Thoracic aorta (tissue), 2 donors: ENCODE results near the gene GATA1. TPM values are rescaled to one million over a fixed set of nuclear protein-coding genes. Genes with fewer than 3 reads are reported as not detected.
"Not testable (repeated sequence)": the region's sequence is repeated elsewhere in the genome, so short reads cannot be mapped to it uniquely, and the experiment has no call there.

Source experiments
- ATAC-seq: fragments of 150-250 bp; one replicate; pipeline ENCODE4 v1.8.0; 2017; ENCODE audit warnings: low read depth; ENCODE audit not compliant: insufficient number of reproducible peaks, low FRiP score
- DNase-seq: peaks from one replicate; pipeline ENCODE4 v3.0.0-alpha.2; 2020; ENCODE audit warnings: low spot score
- H3K27ac ChIP-seq, 2 donors: fragments of 200-600 bp; sonication (generic); 1 replicate in 1 of 2; 2 replicates in 1 of 2; pipeline ENCODE4 v1.5.1; 2016; ENCODE audit warnings: mild to moderate bottlenecking in 2 of 2, moderate library complexity in 2 of 2
- H3K27me3 ChIP-seq: fragments of 200-600 bp; sonication (generic); replicated peaks from 2 replicates; pipeline ENCODE4 v1.6.0; 2016; ENCODE audit warnings: mild to moderate bottlenecking; ENCODE audit not compliant: insufficient read depth
- H3K36me3 ChIP-seq: fragments of 200-600 bp; sonication (generic); one replicate; pipeline ENCODE4 v1.5.1; 2016
- H3K4me1 ChIP-seq, 2 donors: fragments of 200-600 bp; sonication (generic); 1 replicate in 1 of 2; 2 replicates in 1 of 2; pipeline versions ENCODE4 v1.5.1 to v1.6.0; 2016; ENCODE audit warnings: low read depth in 2 of 2, mild to moderate bottlenecking in 1 of 2; ENCODE audit not compliant: control insufficient read depth in 1 of 2
- H3K4me3 ChIP-seq: fragments of 200-600 bp; sonication (generic); 2 replicates; pipeline ENCODE4 v1.5.1; 2016; ENCODE audit warnings: mild to moderate bottlenecking
- H3K9me3 ChIP-seq: fragments of 200-600 bp; sonication (generic); 2 replicates; pipeline ENCODE4 v1.5.1; 2016
- total RNA-seq, 2 donors: library from RNA; depleted of rRNA; stranded (reverse); fragments of >200 nt; gene quantifications; one replicate each; pipeline versions ENCODE4 v1.1.0 to v1.2.3, GENCODE V29; 2016
- TF ChIP-seq, protein P1 (sequence below): fragments of 200-600 bp; sonication (generic); IDR thresholded peaks from one replicate; pipeline ENCODE4 v1.5.1; 2019; ENCODE audit warnings: antibody characterized with exemption

Gene GATA1
- total RNA-seq, 2 donors from 2014 or later, result 1.4 TPM; not detected in 1

DNA sequence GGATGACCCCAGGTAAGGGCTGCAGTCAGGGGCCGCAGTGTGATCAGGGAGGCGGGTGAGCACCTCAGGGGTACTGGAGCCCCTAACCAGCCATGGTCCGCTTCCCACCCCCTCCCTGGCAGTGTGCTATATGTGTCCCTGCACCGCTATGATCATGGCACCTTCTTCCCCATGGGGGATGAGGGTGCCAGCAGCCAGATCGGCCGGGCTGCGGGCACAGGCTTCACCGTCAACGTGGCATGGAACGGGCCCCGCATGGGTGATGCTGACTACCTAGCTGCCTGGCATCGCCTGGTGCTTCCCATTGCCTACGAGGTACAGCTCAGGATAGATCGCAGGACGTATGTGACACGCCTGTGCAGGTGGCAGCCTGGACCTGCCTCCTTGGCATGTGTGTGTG is 31.7 kb downstream of the GATA1 start:
- no peak for ATAC-seq
- H3K27ac ChIP-seq, result no peak overlapping the region
- TF ChIP-seq, protein P1, sequence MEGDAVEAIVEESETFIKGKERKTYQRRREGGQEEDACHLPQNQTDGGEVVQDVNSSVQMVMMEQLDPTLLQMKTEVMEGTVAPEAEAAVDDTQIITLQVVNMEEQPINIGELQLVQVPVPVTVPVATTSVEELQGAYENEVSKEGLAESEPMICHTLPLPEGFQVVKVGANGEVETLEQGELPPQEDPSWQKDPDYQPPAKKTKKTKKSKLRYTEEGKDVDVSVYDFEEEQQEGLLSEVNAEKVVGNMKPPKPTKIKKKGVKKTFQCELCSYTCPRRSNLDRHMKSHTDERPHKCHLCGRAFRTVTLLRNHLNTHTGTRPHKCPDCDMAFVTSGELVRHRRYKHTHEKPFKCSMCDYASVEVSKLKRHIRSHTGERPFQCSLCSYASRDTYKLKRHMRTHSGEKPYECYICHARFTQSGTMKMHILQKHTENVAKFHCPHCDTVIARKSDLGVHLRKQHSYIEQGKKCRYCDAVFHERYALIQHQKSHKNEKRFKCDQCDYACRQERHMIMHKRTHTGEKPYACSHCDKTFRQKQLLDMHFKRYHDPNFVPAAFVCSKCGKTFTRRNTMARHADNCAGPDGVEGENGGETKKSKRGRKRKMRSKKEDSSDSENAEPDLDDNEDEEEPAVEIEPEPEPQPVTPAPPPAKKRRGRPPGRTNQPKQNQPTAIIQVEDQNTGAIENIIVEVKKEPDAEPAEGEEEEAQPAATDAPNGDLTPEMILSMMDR, result no peak
- no peak for DNase-seq
- H3K4me3 ChIP-seq, result no peak overlapping the region
- no peaks in the 10 kb centered on the region for H3K27me3 ChIP-seq
- peaks cover 7% of the 10 kb centered on the region for H3K36me3 ChIP-seq
- H3K4me1 ChIP-seq, result no peaks in the 10 kb centered on the region
- H3K9me3 ChIP-seq, result no peaks in the 10 kb centered on the region

DNA sequence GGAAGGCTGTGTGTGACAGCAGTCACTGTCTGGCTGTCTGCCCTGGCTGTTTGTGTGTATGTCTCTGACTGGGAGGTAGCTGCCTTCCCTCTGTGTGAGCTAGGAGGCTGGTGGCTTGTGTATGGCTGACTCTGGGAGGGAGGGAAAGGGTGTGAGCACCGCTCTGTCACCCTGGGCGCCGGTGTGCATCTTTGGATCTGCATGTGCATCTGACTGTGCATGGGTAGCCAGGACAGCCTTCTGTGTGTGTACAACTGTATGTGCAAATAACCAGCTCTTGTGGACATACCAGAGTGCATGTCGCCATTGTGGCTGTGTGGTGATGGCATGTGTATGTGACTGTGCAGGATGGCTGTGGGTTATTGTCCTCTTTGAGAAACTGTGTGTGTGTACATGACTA is 32.5 kb downstream of the GATA1 start:
- Histone ChIP-seq H3K4me1 (no peaks in the 10 kb centered on the region), H3K27ac (no peak overlapping the region), H3K27me3 (no peaks in the 10 kb centered on the region), H3K36me3 (peaks cover 7% of the 10 kb centered on the region), H3K4me3 (no peak overlapping the region), H3K9me3 (no peaks in the 10 kb centered on the region)
- ATAC-seq (no peak), DNase-seq (no peak)
- TF ChIP-seq, protein P1, result no peak

DNA sequence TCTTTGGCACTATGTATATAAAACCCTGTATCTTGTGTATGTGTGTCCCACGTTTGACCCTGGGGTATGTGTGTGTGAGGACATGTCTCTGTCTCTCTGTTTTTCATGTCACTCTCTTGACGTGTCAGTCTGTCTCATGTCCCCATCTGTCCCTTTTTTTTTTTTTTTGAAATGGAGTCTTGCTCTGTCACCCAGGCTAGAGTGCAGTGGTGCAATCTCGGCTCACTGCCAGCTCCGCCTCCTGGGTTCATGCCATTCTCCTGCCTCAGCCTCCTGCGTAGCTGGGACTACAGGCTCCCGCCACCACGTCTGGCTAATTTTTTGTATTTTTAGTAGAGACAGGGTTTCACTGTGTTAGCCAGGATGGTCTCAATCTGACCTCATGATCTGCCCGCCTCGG is 33.0 kb downstream of the GATA1 start:
- not testable (repeated sequence) for H3K4me3 ChIP-seq, DNase-seq, H3K4me1 ChIP-seq, H3K36me3 ChIP-seq, H3K9me3 ChIP-seq, H3K27ac ChIP-seq, ATAC-seq, H3K27me3 ChIP-seq

DNA sequence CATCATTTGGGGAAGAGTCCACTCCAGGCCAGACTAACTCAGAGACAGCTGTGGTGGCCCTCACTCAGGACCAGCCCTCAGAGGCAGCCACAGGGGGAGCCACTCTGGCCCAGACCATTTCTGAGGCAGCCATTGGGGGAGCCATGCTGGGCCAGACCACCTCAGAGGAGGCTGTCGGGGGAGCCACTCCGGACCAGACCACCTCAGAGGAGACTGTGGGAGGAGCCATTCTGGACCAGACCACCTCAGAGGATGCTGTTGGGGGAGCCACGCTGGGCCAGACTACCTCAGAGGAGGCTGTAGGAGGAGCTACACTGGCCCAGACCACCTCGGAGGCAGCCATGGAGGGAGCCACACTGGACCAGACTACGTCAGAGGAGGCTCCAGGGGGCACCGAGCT is 36.7 kb downstream of the GATA1 start:
- TF ChIP-seq, protein P1, result no peak
- no peak overlapping the region for H3K4me3 ChIP-seq
- H3K9me3 ChIP-seq, result no peaks in the 10 kb centered on the region
- H3K27me3 ChIP-seq, result no peaks in the 10 kb centered on the region
- H3K4me1 ChIP-seq, result no peaks in the 10 kb centered on the region
- no peak for ATAC-seq
- no peak overlapping the region for H3K27ac ChIP-seq
- no peak for DNase-seq
- H3K36me3 ChIP-seq, result no peaks in the 10 kb centered on the region

DNA sequence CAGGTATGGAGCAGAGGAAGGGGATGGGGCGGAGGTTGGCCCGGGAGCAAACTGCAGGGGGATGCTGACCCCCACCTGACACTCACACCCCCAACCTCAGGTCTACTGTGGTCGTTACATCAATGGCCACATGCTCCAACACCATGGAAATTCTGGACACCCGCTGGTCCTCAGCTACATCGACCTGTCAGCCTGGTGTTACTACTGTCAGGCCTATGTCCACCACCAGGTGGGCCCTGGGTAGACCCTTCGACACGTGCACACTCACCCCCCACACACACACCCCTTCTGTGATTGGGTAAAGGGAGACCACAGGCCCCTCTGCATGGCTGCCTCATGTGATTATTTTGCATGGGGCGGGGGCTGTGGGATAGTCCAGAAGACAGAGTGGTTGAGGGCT is 37.7 kb downstream of the GATA1 start:
- no peak for ATAC-seq
- H3K27ac ChIP-seq, result no peak overlapping the region

More for the DNA sequence above, 37.7 kb downstream of the GATA1 start:
- H3K4me1 ChIP-seq, result no peaks in the 10 kb centered on the region
- no peaks in the 10 kb centered on the region for H3K9me3 ChIP-seq
- TF ChIP-seq, protein P1, result no peak
- no peak for DNase-seq
- H3K36me3 ChIP-seq, result no peaks in the 10 kb centered on the region
- no peak overlapping the region for H3K4me3 ChIP-seq
- no peaks in the 10 kb centered on the region for H3K27me3 ChIP-seq
